K562 (cell line): ENCODE results near the gene SIGLEC11. TPM values are rescaled to one million over a fixed set of nuclear protein-coding genes. Genes with fewer than 3 reads are reported as not detected.

Experiments used
- CBX3 ChIP-seq, 2 experiments: IDR thresholded peaks; 1 replicate in 1 of 2; 2 replicates in 1 of 2; pipeline ENCODE4 v1.6.1; 2012; ENCODE audit warnings: inconsistent platforms in 2 of 2, low read length in 2 of 2, borderline replicate concordance in 1 of 2, control low read depth in 1 of 2
- CSDE1 ChIP-seq, 2 experiments: fragments of 450-650 bp; IDR thresholded peaks; 2 replicates each; pipeline ENCODE4 v1.6.1; 2016; ENCODE audit warnings: mild to moderate bottlenecking in 1 of 2
- FOSL1 ChIP-seq: fragments of 200-800 bp; sonication (Bioruptor generic); conservative IDR thresholded peaks from 2 replicates; pipeline ENCODE4 v1.6.1; 2016; ENCODE audit warnings: missing genetic modification characterization, missing compliant biosample characterization
- FOXA1 ChIP-seq: fragments of 450-650 bp; IDR thresholded peaks from 2 replicates; pipeline ENCODE4 v1.6.1; 2016; ENCODE audit warnings: mild to moderate bottlenecking, borderline replicate concordance
- FOXM1 ChIP-seq, 2 experiments: fragments of 450-650 bp in 1 of 2; sonication (generic) in 1 of 2; formaldehyde crosslinking in 1 of 2; IDR thresholded peaks; 2 replicates each; pipeline versions ENCODE4 v1.6.1 to v1.9.0; 2017 to 2022; ENCODE audit warnings: low read depth in 2 of 2, mild to moderate bottlenecking in 2 of 2, missing genetic modification reagents in 1 of 2, moderate library complexity in 1 of 2
- HNRNPUL1 ChIP-seq: fragments of 200-400 bp; formaldehyde crosslinking; IDR thresholded peaks from 2 replicates; pipeline ENCODE4 v1.6.1; 2017; ENCODE audit warnings: low read length
- MCM5 ChIP-seq: fragments of 450-650 bp; IDR thresholded peaks from 2 replicates; pipeline ENCODE4 v1.6.1; 2016; ENCODE audit warnings: low read depth
- NFRKB ChIP-seq: fragments of 450-650 bp; IDR thresholded peaks from 2 replicates; pipeline ENCODE4 v1.6.1; 2016; ENCODE audit warnings: low read depth
- PHB ChIP-seq: fragments of 250-450 bp; sonication (Bioruptor Pico); IDR thresholded peaks from 2 replicates; pipeline ENCODE4 v1.5.0; 2021
- RBFOX2 ChIP-seq: fragments of 200-400 bp; formaldehyde crosslinking; IDR thresholded peaks from 2 replicates; pipeline ENCODE4 v1.6.1; 2017; ENCODE audit warnings: low read depth, mild to moderate bottlenecking, low read length, moderate library complexity
- RBM34 ChIP-seq: fragments of 200-400 bp; formaldehyde crosslinking; IDR thresholded peaks from 2 replicates; pipeline ENCODE4 v1.6.1; 2018; ENCODE audit warnings: low read length, borderline replicate concordance; ENCODE audit not compliant: insufficient read depth
- SP1 ChIP-seq: sonication (generic); formaldehyde crosslinking; IDR thresholded peaks from 2 replicates; pipeline ENCODE4 v1.8.1; 2022; ENCODE audit warnings: mild to moderate bottlenecking, missing genetic modification reagents
- SPI1 ChIP-seq: IDR thresholded peaks from 2 replicates; pipeline ENCODE4 v1.6.1; 2011; ENCODE audit warnings: low read depth, low read length, control low read depth, borderline replicate concordance
- SRSF9 ChIP-seq: fragments of 200-400 bp; formaldehyde crosslinking; IDR thresholded peaks from 2 replicates; pipeline ENCODE4 v1.6.1; 2017; ENCODE audit warnings: low read depth, low read length, borderline replicate concordance
- XRCC3 ChIP-seq: fragments of 450-650 bp; IDR thresholded peaks from 2 replicates; pipeline ENCODE4 v1.6.1; 2017; ENCODE audit warnings: mild to moderate bottlenecking, moderate library complexity
- ZBTB11 ChIP-seq, 3 experiments: fragments of 200-800 bp in 1 of 3; fragments of 250-450 bp in 1 of 3; fragments of 450-650 bp in 1 of 3; sonication (Bioruptor Pico) in 1 of 3; sonication (Bioruptor generic) in 1 of 3; formaldehyde crosslinking in 1 of 3; IDR thresholded peaks; 2 replicates each; pipeline versions ENCODE4 v1.6.1 to v1.8.0; 2016 to 2022; ENCODE audit warnings: mild to moderate bottlenecking in 2 of 3, missing genetic modification characterization in 2 of 3, missing compliant biosample characterization in 1 of 3, moderate library complexity in 1 of 3
- ZBTB17 ChIP-seq: fragments of 450-650 bp; formaldehyde crosslinking; IDR thresholded peaks from 2 replicates; pipeline ENCODE4 v1.4.0; 2020; ENCODE audit warnings: mild to moderate bottlenecking
- ZBTB5 ChIP-seq: fragments of 450-650 bp; IDR thresholded peaks from 2 replicates; pipeline ENCODE4 v1.6.1; 2017; ENCODE audit warnings: antibody characterized with exemption
- ZNF184 ChIP-seq: sonication (generic); formaldehyde crosslinking; IDR thresholded peaks from 2 replicates; pipeline ENCODE4 v1.5.0; 2020; ENCODE audit warnings: missing genetic modification reagents
- ZNF395 ChIP-seq: fragments of 200-800 bp; sonication (Bioruptor generic); IDR thresholded peaks from 2 replicates; pipeline ENCODE4 v1.6.1; 2017; ENCODE audit warnings: missing genetic modification characterization, missing compliant biosample characterization
- ZNF778 ChIP-seq: fragments of 450-650 bp; formaldehyde crosslinking; IDR thresholded peaks from 2 replicates; pipeline ENCODE4 v1.4.0; 2020; ENCODE audit warnings: mild to moderate bottlenecking, moderate library complexity
- polyA plus RNA-seq, 8 experiments: library from polyadenylated mRNA; depleted of rRNA in 4 of 8; stranded (reverse) in 5 of 8; unstranded in 3 of 8; fragments of >200 nt; fragmentation: Nextera tagmentation in 2 of 8; fragmentation: Illumina TruSeq in 1 of 8; extraction: Ambion mirVana in 2 of 8; extraction: Trizol in 1 of 8; gene quantifications; 2 replicates each; pipeline versions ENCODE4 v1.2.1 to v1.2.3, GENCODE V29; 2011 to 2014; ENCODE audit warnings: inconsistent platforms in 1 of 8, missing spikeins in 1 of 8
- total RNA-seq, 7 experiments: library from RNA; depleted of rRNA in 6 of 7; stranded (reverse); fragments of >200 nt in 6 of 7; fragmentation: Illumina TruSeq in 2 of 7; extraction: Trizol in 2 of 7; gene quantifications; 2 replicates each; pipeline versions ENCODE4 v1.2.1 to v1.2.3, GENCODE V29; 2011 to 2021; ENCODE audit warnings: low replicate concordance in 1 of 7

The SIGLEC11 gene
- total and polyA plus RNA-seq, 9 of the 15 experiments (the other 6 are each of a cell fraction or from before 2014, with no cell fraction given): not detected

- TF ChIP-seq CBX3 (IDR thresholded peaks at IDR 0.05; ENCODE audit: borderline replicate concordance in 1 of 2, low read length in 2 of 2) (no peak), SP1 (peak; percentile 49; the same call in 1 of the 2 replicates), FOXA1 (no peak), ZNF395 (CRISPR knock-in tag) (peak; percentile 70), ZBTB11 (CRISPR knock-in tag; IDR thresholded peaks at IDR 0.05) (peak in 1 of 3 experiments; percentile 44; a peak in 1 of 6 replicates), CSDE1 (IDR thresholded peaks at IDR 0.05) (no peak), MCM5 (no peak), SPI1 (no peak), FOSL1 (tag) (no peak), ZBTB17 (CRISPR knock-in tag) (peak; percentile 82), ZBTB5 (no peak), RBFOX2 (peak; percentile 82), SRSF9 (no peak), PHB (CRISPR knock-in tag) (0 out of 2 replicates have a peak, but pooled peaks have one; percentile 48), XRCC3 (no peak), FOXM1 (IDR thresholded peaks at IDR 0.05; ENCODE audit: low read depth) (no peak), FOXM1 (CRISPR knock-in tag; IDR thresholded peaks at IDR 0.05; ENCODE audit: low read depth) (no peak), HNRNPUL1 (no peak), RBM34 (no peak), NFRKB (peak; percentile 89), ZNF778 (no peak), ZNF184 (CRISPR knock-in tag) (no peak)
These were observed 36.7 kb downstream of the SIGLEC11 start (continued) for GRCh38 chr19:49924004-49924880.
